ENCODE data around the gene ANKS1A.

- no peak for TF ChIP-seq CTCF (IDR thresholded peaks at IDR 0.05)
- no peak for TF ChIP-seq POLR2A (IDR thresholded peaks at IDR 0.05)
Measured at GRCh38 chr6:34876472-34876871, 12.6 kb upstream of the ANKS1A start.

All from ovary (tissue), 3 donors.